GM23338 (cell line): Measurements from ENCODE around the gene FARP1. TPM values are rescaled to one million over a fixed set of nuclear protein-coding genes. Genes with fewer than 3 reads are reported as not detected.

Source experiments
- ATAC-seq: fragments of 200-7000 bp; cut with Tn5 transposase; 3 replicates; pipeline ENCODE4 v1.9.1; 2020
- DNase-seq: peaks from one replicate; pipeline ENCODE4 v3.0.0-alpha.2; 2015; ENCODE audit warnings: low spot score
- H2AFZ ChIP-seq: fragments of 200-600 bp; sonication (generic); 2 replicates; pipeline ENCODE4 v1.8.0; 2016; ENCODE audit warnings: antibody characterized with exemption, mild to moderate bottlenecking, moderate library complexity
- H3F3A ChIP-seq: fragments of 200-600 bp; sonication (generic); replicated peaks from 2 replicates; pipeline ENCODE4 v1.8.0; 2017; ENCODE audit warnings: antibody characterized with exemption, mixed run types, low read depth
- H3K27ac ChIP-seq: fragments of 200-600 bp; sonication (generic); 2 replicates; pipeline ENCODE4 v1.6.1; 2016; ENCODE audit warnings: low read depth
- H3K27me3 ChIP-seq: fragments of 200-600 bp; sonication (generic); 2 replicates; pipeline ENCODE4 v1.8.0; 2016; ENCODE audit warnings: mild to moderate bottlenecking, mixed run types, moderate library complexity; ENCODE audit not compliant: insufficient read depth
- H3K36me3 ChIP-seq: fragments of 200-600 bp; sonication (generic); 2 replicates; pipeline ENCODE4 v1.8.0; 2016; ENCODE audit warnings: mild to moderate bottlenecking; ENCODE audit not compliant: insufficient read depth
- H3K4me1 ChIP-seq: fragments of 200-600 bp; sonication (generic); 2 replicates; pipeline ENCODE4 v1.8.0; 2016; ENCODE audit warnings: mild to moderate bottlenecking, moderate library complexity; ENCODE audit not compliant: insufficient read depth
- H3K4me2 ChIP-seq: fragments of 200-600 bp; sonication (generic); 2 replicates; pipeline ENCODE4 v1.7.1; 2017; ENCODE audit warnings: mixed run types
- H3K4me3 ChIP-seq: fragments of 200-600 bp; sonication (generic); 2 replicates; pipeline ENCODE4 v1.6.1; 2016; ENCODE audit warnings: mixed run types
- H3K79me2 ChIP-seq: fragments of 200-600 bp; sonication (generic); replicated peaks from 2 replicates; pipeline ENCODE4 v1.8.0; 2017; ENCODE audit warnings: mild to moderate bottlenecking; ENCODE audit not compliant: insufficient read depth
- H3K9me2 ChIP-seq: fragments of 200-600 bp; sonication (generic); 2 replicates; pipeline ENCODE4 v1.8.0; 2017; ENCODE audit not compliant: insufficient read depth
- H4K20me1 ChIP-seq: fragments of 200-600 bp; sonication (generic); replicated peaks from 2 replicates; pipeline ENCODE4 v1.8.0; 2017; ENCODE audit warnings: mild to moderate bottlenecking; ENCODE audit not compliant: insufficient read depth
- H3K27ac Mint-ChIP-seq: 2 replicates; pipeline ENCODE4 v1.8.0; 2020; ENCODE audit warnings: inconsistent platforms, mild to moderate bottlenecking, moderate library complexity, mixed read lengths
- H3K27me3 Mint-ChIP-seq: 3 replicates; pipeline ENCODE4 v1.8.0; 2022; ENCODE audit warnings: low read depth, mild to moderate bottlenecking, moderate library complexity, mixed read lengths, inconsistent platforms; ENCODE audit not compliant: insufficient read depth, poor library complexity
- H3K36me3 Mint-ChIP-seq: 3 replicates; pipeline ENCODE4 v1.8.0; 2021; ENCODE audit warnings: low read depth, mild to moderate bottlenecking, inconsistent platforms, moderate library complexity, mixed read lengths
- H3K4me1 Mint-ChIP-seq: 3 replicates; pipeline ENCODE4 v1.8.0; 2020; ENCODE audit warnings: mild to moderate bottlenecking, inconsistent platforms, mixed read lengths
- H3K4me3 Mint-ChIP-seq: 3 replicates; pipeline ENCODE4 v1.8.0; 2021; ENCODE audit warnings: moderate library complexity, mild to moderate bottlenecking, inconsistent platforms, mixed read lengths
- H3K9me3 Mint-ChIP-seq: 3 replicates; pipeline ENCODE4 v1.8.0; 2020; ENCODE audit warnings: moderate library complexity, mild to moderate bottlenecking, inconsistent platforms, mixed read lengths
- NANOG ChIP-seq: IDR thresholded peaks from 2 replicates; pipeline ENCODE4 v1.6.1; 2016; ENCODE audit warnings: antibody characterized with exemption, borderline replicate concordance
- POLR2AphosphoS5 ChIP-seq: IDR thresholded peaks from 2 replicates; pipeline ENCODE4 v1.6.1; 2016; ENCODE audit warnings: antibody characterized with exemption, low read depth
- REST ChIP-seq: IDR thresholded peaks from one replicate; pipeline ENCODE4 v1.6.1; 2018; ENCODE audit warnings: antibody characterized with exemption; ENCODE audit not compliant: unreplicated experiment
- ZNF114 ChIP-seq: fragments of 250-450 bp; sonication (Bioruptor Pico); IDR thresholded peaks from 2 replicates; pipeline ENCODE4 v1.5.0; 2020; ENCODE audit warnings: mild to moderate bottlenecking, moderate library complexity
- ZNF331 ChIP-seq: fragments of 250-450 bp; sonication (Bioruptor Pico); IDR thresholded peaks from 2 replicates; pipeline ENCODE4 v1.5.0; 2020; ENCODE audit warnings: low read depth, mild to moderate bottlenecking, moderate library complexity
- ZNF462 ChIP-seq: fragments of 250-450 bp; sonication (Bioruptor Pico); IDR thresholded peaks from 2 replicates; pipeline ENCODE4 v1.5.0; 2020; ENCODE audit warnings: mild to moderate bottlenecking, moderate library complexity
- polyA plus RNA-seq: library from polyadenylated mRNA; unstranded; fragments of >200 nt; fragmentation: Nextera tagmentation; extraction: Ambion mirVana; gene quantifications from 2 replicates; pipeline ENCODE4 v1.2.1, GENCODE V29; 2016
- total RNA-seq: library from RNA; depleted of rRNA; stranded (reverse); fragments of >200 nt; shearing (Covaris generic); gene quantifications from 2 replicates; pipeline ENCODE4 v1.2.3, GENCODE V29; 2014
- TF ChIP-seq, protein P1 (sequence below): IDR thresholded peaks from 2 replicates; pipeline ENCODE4 v1.6.1; 2016; ENCODE audit warnings: antibody characterized with exemption
- TF ChIP-seq, protein P2 (sequence below), 2 experiments: fragments of 200-600 bp in 1 of 2; sonication (generic) in 1 of 2; conservative IDR thresholded peaks; 2 replicates each; pipeline versions ENCODE4 v1.5.1 to v1.6.1; 2016 to 2017; ENCODE audit warnings: antibody characterized with exemption in 2 of 2, low read depth in 2 of 2, mild to moderate bottlenecking in 2 of 2, moderate library complexity in 1 of 2

The FARP1 gene
- total and polyA plus RNA-seq, 2 experiments from 2014 or later: 53.6 to 82.5 TPM

DNA sequence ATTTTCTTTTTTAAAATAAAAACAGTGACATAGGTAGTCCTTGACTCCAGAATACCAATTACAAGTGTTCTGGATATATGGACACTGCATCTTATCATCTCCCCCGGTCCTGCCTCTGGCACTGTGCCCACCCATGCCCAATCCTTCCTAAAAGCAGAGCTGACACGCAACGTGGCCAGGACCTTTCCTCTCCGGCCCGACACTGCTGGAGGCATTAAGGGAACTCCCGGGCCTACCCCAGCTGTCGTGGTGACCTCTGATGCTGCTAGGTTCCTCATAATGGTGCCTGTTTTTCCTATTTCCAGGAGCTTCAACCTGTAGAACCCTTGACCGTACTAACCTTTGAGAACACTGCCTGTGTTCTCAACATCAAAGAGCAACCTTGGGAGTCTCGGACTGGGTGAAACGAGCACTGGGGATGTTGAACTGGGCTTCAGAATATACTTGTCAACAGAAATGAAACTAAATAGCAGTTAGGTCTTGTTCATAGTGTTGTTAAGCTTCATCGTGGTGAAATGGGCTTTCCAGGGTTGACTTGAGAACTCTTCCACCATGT, 48.1 kb downstream of the FARP1 start (continued):
- TF ChIP-seq REST: no peak

DNA sequence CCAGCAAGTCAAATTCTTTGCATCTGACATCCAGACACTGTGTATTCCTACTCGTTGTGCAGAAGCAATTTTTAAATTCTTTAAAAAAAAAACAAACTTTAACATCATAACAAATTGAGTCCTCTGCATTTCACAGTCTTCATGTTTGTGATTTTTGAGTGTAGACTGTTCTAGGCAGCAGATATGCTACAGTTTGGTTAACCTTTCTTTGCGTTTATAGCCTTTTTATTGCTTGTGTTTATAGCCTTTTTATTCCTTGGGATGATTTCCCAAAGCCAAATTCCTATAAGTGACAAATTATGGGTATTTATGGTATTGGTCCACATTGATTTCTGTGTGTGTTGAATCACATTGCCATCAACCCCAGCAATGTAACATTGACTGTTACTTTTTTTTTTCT, 49.1 kb downstream of the FARP1 start:
- H3K27ac Mint-ChIP-seq: no peak overlapping the region
- H3F3A ChIP-seq: no peaks in the 10 kb centered on the region
- no peak overlapping the region for H3K4me2 ChIP-seq
- H3K27ac ChIP-seq: no peak overlapping the region
- no peaks in the 10 kb centered on the region for H3K9me3 Mint-ChIP-seq
- peaks cover 39% of the 10 kb centered on the region for H3K4me1 Mint-ChIP-seq
- no peak for DNase-seq
- H2AFZ ChIP-seq: no peak overlapping the region
- no peak for ATAC-seq
- H3K79me2 ChIP-seq: peaks cover 92% of the 10 kb centered on the region
- no peak overlapping the region for H3K4me3 Mint-ChIP-seq
- H3K36me3 ChIP-seq: no peaks in the 10 kb centered on the region
- TF ChIP-seq ZNF462 (CRISPR knock-in tag): no peak
- no peak for TF ChIP-seq NANOG
- no peak for TF ChIP-seq POLR2AphosphoS5
- TF ChIP-seq, protein P1, sequence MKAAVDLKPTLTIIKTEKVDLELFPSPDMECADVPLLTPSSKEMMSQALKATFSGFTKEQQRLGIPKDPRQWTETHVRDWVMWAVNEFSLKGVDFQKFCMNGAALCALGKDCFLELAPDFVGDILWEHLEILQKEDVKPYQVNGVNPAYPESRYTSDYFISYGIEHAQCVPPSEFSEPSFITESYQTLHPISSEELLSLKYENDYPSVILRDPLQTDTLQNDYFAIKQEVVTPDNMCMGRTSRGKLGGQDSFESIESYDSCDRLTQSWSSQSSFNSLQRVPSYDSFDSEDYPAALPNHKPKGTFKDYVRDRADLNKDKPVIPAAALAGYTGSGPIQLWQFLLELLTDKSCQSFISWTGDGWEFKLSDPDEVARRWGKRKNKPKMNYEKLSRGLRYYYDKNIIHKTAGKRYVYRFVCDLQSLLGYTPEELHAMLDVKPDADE: no peak
- no peak for TF ChIP-seq REST
- TF ChIP-seq ZNF331 (CRISPR knock-in tag): no peak
- no peak for TF ChIP-seq ZNF114 (CRISPR knock-in tag)
- TF ChIP-seq, protein P2, sequence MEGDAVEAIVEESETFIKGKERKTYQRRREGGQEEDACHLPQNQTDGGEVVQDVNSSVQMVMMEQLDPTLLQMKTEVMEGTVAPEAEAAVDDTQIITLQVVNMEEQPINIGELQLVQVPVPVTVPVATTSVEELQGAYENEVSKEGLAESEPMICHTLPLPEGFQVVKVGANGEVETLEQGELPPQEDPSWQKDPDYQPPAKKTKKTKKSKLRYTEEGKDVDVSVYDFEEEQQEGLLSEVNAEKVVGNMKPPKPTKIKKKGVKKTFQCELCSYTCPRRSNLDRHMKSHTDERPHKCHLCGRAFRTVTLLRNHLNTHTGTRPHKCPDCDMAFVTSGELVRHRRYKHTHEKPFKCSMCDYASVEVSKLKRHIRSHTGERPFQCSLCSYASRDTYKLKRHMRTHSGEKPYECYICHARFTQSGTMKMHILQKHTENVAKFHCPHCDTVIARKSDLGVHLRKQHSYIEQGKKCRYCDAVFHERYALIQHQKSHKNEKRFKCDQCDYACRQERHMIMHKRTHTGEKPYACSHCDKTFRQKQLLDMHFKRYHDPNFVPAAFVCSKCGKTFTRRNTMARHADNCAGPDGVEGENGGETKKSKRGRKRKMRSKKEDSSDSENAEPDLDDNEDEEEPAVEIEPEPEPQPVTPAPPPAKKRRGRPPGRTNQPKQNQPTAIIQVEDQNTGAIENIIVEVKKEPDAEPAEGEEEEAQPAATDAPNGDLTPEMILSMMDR (conservative IDR thresholded peaks at IDR 0.05; ENCODE audit: low read depth in 2 of 2): no peak
- H3K4me3 ChIP-seq: no peak overlapping the region
- no peaks in the 10 kb centered on the region for H3K9me2 ChIP-seq
- peaks cover 3% of the 10 kb centered on the region; the same call in 1 of the 2 replicates for H4K20me1 ChIP-seq
- H3K27me3 Mint-ChIP-seq: peaks cover 3% of the 10 kb centered on the region
- no peaks in the 10 kb centered on the region for H3K27me3 ChIP-seq
- peaks cover 33% of the 10 kb centered on the region for H3K4me1 ChIP-seq
- no peaks in the 10 kb centered on the region for H3K36me3 Mint-ChIP-seq
